Stimulated activated CD4-positive, alpha-beta T cell treated with anti-CD3 and anti-CD28 coated beads, Interleukin-1b, Interleukin-23, amount 100 ng/mL, for 48 hours (primary cell): ENCODE results near the gene UBE2H.
"Not testable (repeated sequence)": the region's sequence is repeated elsewhere in the genome, so short reads cannot be mapped to it uniquely, and the experiment has no call there.

Source experiments
- DNase-seq: peaks from one replicate; pipeline ENCODE4 v3.0.0-alpha.2; 2020

UBE2H gene

GRCh38 chr7:129840757-129841156, 112.0 kb downstream of the UBE2H start:
- no peak for DNase-seq

GRCh38 chr7:129836983-129837382, 115.8 kb downstream of the UBE2H start:
- no peak for DNase-seq

- DNase-seq, result no peak
Observed at GRCh38 chr7:129835569-129835968, 117.2 kb downstream of the UBE2H start.

- not testable (repeated sequence) for DNase-seq
Observed at GRCh38 chr7:129833353-129833752, 119.4 kb downstream of the UBE2H start.

GRCh38 chr7:129832701-129833227, 120.0 kb downstream of the UBE2H start:
- DNase-seq, result no peak

- no peak for DNase-seq
Observed at GRCh38 chr7:129832282-129832681, 120.5 kb downstream of the UBE2H start.

GRCh38 chr7:129831424-129832058, 121.2 kb downstream of the UBE2H start:
- DNase-seq, result no peak

GRCh38 chr7:129830949-129831348, 121.8 kb downstream of the UBE2H start:
- no peak for DNase-seq

- peak; percentile 59 for DNase-seq
Observed at GRCh38 chr7:129829737-129830631, 122.8 kb downstream of the UBE2H start.

GRCh38 chr7:129828989-129829736, 123.6 kb downstream of the UBE2H start:
- peak; percentile 70 for DNase-seq

- no peak for DNase-seq
Observed at GRCh38 chr7:129828078-129828762, 124.5 kb downstream of the UBE2H start.

- DNase-seq, result no peak
Observed at GRCh38 chr7:129827467-129827990, 125.2 kb downstream of the UBE2H start.

GRCh38 chr7:129826895-129827294, 125.9 kb downstream of the UBE2H start:
- not testable (repeated sequence) for DNase-seq

- DNase-seq, result peak; percentile 84
Observed at GRCh38 chr7:129825209-129825970, 127.4 kb downstream of the UBE2H start.

GRCh38 chr7:129824291-129825208, 128.2 kb downstream of the UBE2H start:
- DNase-seq, result peak; percentile 43

GRCh38 chr7:129823143-129823542, 129.6 kb downstream of the UBE2H start:
- DNase-seq, result not testable (repeated sequence)

- no peak for DNase-seq
Observed at GRCh38 chr7:129821476-129821875, 131.3 kb downstream of the UBE2H start.

GRCh38 chr7:129816742-129817141, 136.0 kb downstream of the UBE2H start:
- DNase-seq, result no peak

- DNase-seq, result no peak
Observed at GRCh38 chr7:129807863-129808262, 144.9 kb downstream of the UBE2H start.
